Smooth muscle cell (in vitro differentiated cells): ENCODE results near the gene CCDC201. TPM values are rescaled to one million over a fixed set of nuclear protein-coding genes. Genes with fewer than 3 reads are reported as not detected.

Experiments used
- DNase-seq: peaks from one replicate; lab custom pipeline; 2025; ENCODE audit not compliant: unreplicated experiment; lab: John Stamatoyannopoulos, UW
- H2AFZ ChIP-seq: fragments of 200-600 bp; sonication (generic); 2 replicates; pipeline ENCODE4 v1.6.0; 2016; ENCODE audit warnings: antibody characterized with exemption, low read depth, mild to moderate bottlenecking
- H3F3A ChIP-seq: fragments of 200-600 bp; sonication (generic); 2 replicates; pipeline ENCODE4 v1.6.0; 2017; ENCODE audit warnings: antibody characterized with exemption, low read depth
- H3K27ac ChIP-seq: fragments of 200-600 bp; sonication (generic); 2 replicates; pipeline ENCODE4 v1.5.1; 2016; ENCODE audit warnings: low read depth, mild to moderate bottlenecking
- H3K27me3 ChIP-seq: fragments of 200-600 bp; sonication (generic); 2 replicates; pipeline ENCODE4 v1.6.1; 2016; ENCODE audit warnings: low read depth, mild to moderate bottlenecking
- H3K36me3 ChIP-seq: fragments of 200-600 bp; sonication (generic); 2 replicates; pipeline ENCODE4 v1.5.1; 2016; ENCODE audit warnings: low read depth
- H3K4me1 ChIP-seq: fragments of 200-600 bp; sonication (generic); 2 replicates; pipeline ENCODE4 v1.5.1; 2016; ENCODE audit warnings: low read depth
- H3K4me2 ChIP-seq: fragments of 200-600 bp; sonication (generic); 2 replicates; pipeline ENCODE4 v1.6.0; 2016; ENCODE audit warnings: mild to moderate bottlenecking
- H3K4me3 ChIP-seq: fragments of 200-600 bp; sonication (generic); 2 replicates; pipeline ENCODE4 v1.5.1; 2016; ENCODE audit warnings: mild to moderate bottlenecking
- H3K79me2 ChIP-seq: fragments of 200-600 bp; sonication (generic); 2 replicates; pipeline ENCODE4 v1.6.0; 2016; ENCODE audit warnings: low read depth, mild to moderate bottlenecking
- H3K9ac ChIP-seq: fragments of 200-600 bp; sonication (generic); 2 replicates; pipeline ENCODE4 v1.6.0; 2016; ENCODE audit warnings: low read depth
- H3K9me3 ChIP-seq: fragments of 200-600 bp; sonication (generic); replicated peaks from 2 replicates; pipeline ENCODE4 v1.5.1; 2016; ENCODE audit warnings: low read depth
- H4K20me1 ChIP-seq: fragments of 200-600 bp; sonication (generic); 2 replicates; pipeline ENCODE4 v1.6.0; 2016; ENCODE audit warnings: low read depth
- WGBS: methylation state at CpG from one replicate; pipeline ENCODE4 v1.1.7; 2016; ENCODE audit warnings: low lambda C conversion rate; 5-methylcytosine and 5-hydroxymethylcytosine counted together
- polyA plus RNA-seq: library from polyadenylated mRNA; unstranded; fragments of >200 nt; fragmentation: Nextera tagmentation; extraction: Ambion mirVana; gene quantifications from 2 replicates; pipeline ENCODE4 v1.2.1, GENCODE V29; 2016
- total RNA-seq: library from RNA; depleted of rRNA; stranded (reverse); fragments of >200 nt; gene quantifications from 2 replicates; pipeline ENCODE4 v1.2.3, GENCODE V29; 2014
- TF ChIP-seq, protein P1 (sequence below): fragments of 200-600 bp; sonication (generic); IDR thresholded peaks from 2 replicates; pipeline ENCODE4 v1.5.1; 2017; ENCODE audit warnings: borderline replicate concordance, mild to moderate bottlenecking, antibody characterized with exemption; ENCODE audit not compliant: insufficient read depth, poor library complexity, severe bottlenecking

CCDC201 gene
- total and polyA plus RNA-seq, 2 experiments from 2014 or later = not detected

DNA sequence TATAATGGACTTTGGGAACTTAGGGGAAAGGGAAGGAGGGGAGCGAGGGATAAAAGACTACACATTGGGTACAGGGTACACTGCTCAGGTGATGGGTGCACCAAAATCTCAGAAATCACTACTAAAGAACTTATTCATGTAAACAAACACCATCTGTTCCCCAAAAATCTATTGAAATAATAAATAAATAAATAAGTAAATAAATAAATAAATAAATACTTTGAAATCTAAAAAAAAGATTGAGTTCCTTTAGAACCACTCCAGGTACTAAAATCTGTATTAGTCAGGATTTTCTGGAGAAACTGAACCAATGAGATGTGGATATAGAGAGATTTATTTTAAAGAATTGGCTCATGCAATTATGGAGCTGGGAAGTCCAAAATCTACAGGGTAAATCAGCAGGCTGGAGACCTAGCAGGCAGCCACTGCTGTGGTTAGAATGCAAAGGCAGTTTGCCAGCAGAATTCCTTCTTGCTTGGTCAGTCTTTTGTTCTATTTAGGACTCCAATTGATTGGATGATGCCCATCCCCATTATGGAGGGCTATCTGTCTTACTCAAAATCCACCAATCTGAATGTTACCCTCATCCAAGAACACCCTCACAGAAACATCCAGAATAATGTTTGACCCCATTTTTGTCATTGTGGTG lies 24.3 kb upstream of the CCDC201 start:
- Histone ChIP-seq H3K9ac (no peak overlapping the region), H3K79me2 (no peaks in the 10 kb centered on the region), H3K36me3 (no peaks in the 10 kb centered on the region), H3K27ac (no peak overlapping the region), H3K9me3 (no peaks in the 10 kb centered on the region), H3K27me3 (no peaks in the 10 kb centered on the region), H3K4me1 (no peaks in the 10 kb centered on the region), H2AFZ (no peak overlapping the region), H3K4me3 (no peak overlapping the region), H4K20me1 (no peaks in the 10 kb centered on the region), H3K4me2 (no peak overlapping the region), H3F3A (no peaks in the 10 kb centered on the region)
- TF ChIP-seq, protein P1, sequence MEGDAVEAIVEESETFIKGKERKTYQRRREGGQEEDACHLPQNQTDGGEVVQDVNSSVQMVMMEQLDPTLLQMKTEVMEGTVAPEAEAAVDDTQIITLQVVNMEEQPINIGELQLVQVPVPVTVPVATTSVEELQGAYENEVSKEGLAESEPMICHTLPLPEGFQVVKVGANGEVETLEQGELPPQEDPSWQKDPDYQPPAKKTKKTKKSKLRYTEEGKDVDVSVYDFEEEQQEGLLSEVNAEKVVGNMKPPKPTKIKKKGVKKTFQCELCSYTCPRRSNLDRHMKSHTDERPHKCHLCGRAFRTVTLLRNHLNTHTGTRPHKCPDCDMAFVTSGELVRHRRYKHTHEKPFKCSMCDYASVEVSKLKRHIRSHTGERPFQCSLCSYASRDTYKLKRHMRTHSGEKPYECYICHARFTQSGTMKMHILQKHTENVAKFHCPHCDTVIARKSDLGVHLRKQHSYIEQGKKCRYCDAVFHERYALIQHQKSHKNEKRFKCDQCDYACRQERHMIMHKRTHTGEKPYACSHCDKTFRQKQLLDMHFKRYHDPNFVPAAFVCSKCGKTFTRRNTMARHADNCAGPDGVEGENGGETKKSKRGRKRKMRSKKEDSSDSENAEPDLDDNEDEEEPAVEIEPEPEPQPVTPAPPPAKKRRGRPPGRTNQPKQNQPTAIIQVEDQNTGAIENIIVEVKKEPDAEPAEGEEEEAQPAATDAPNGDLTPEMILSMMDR = no peak
- no peak for DNase-seq
- WGBS = 100% methylated on average over 1 of the region's 1 CpG

DNA sequence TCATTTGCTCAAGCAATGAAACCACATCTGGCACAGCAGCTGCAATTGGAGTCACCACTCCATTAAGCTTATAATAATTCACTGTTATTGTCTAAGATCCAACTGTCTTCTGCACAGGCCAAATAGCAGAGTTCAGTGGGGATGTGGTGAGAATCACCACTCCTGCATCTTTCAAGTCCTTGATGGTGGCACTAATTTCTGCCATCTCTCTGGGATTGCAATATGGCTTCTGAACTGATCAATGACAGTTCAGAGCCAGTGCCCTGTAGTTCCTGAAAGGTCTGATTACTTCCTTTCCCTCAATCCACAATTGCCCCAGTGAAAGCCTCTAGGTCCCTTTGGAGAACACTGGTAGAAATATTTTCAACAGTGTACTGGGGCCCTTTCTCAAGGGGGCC lies 21.8 kb upstream of the CCDC201 start:
- no peak for DNase-seq
- H3K27me3 ChIP-seq = no peaks in the 10 kb centered on the region
- H3K4me3 ChIP-seq = no peak overlapping the region
- H3K36me3 ChIP-seq = no peaks in the 10 kb centered on the region
- no peaks in the 10 kb centered on the region for H4K20me1 ChIP-seq
- TF ChIP-seq, protein P1 = no peak
- no peak overlapping the region for H3K4me2 ChIP-seq
- H3K79me2 ChIP-seq = no peaks in the 10 kb centered on the region
- H3K9me3 ChIP-seq = no peaks in the 10 kb centered on the region
- no peak overlapping the region for H3K9ac ChIP-seq
- H3K27ac ChIP-seq = no peak overlapping the region
- H3F3A ChIP-seq = no peaks in the 10 kb centered on the region
- no peak overlapping the region for H2AFZ ChIP-seq
- no peaks in the 10 kb centered on the region for H3K4me1 ChIP-seq

DNA sequence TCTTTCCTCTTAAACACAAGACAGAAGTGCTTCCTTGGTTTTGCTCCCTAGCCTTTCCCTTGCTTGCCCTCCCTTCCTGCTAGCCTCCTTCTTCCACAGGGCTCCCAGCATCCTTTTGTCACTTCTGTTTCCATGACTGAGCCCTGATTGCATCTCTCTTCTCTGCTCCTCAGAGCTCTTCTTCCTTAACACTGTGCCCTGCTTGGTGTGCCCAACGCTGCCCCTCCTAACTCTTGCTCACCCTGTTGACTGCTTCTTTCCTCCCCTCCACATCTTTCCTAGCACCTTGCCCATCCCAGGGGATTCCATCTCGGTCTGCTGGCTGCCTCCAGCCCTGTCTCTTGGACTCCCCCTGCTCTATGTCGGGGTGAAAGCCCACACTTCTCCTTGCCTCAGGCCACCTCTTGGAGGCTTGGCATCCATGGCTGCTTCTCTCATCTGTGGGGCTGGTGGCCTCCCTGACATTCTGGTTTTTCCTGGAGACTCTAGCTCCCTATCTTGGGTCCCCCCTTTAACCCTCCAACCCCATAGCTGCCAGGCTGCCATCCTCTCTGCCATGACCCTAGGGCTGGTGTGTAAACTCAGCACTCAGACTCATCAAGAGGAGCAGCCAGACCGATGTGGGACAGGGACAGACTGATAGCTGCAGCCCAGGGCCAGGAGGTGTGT lies 21.2 kb upstream of the CCDC201 start:
- TF ChIP-seq, protein P1 = no peak
- Histone ChIP-seq H3K79me2 (no peaks in the 10 kb centered on the region), H3K4me3 (no peak overlapping the region), H3K27me3 (peaks cover 1% of the 10 kb centered on the region), H3F3A (no peaks in the 10 kb centered on the region), H3K36me3 (no peaks in the 10 kb centered on the region), H2AFZ (no peak overlapping the region), H4K20me1 (no peaks in the 10 kb centered on the region), H3K27ac (no peak overlapping the region), H3K4me1 (no peaks in the 10 kb centered on the region), H3K9me3 (no peaks in the 10 kb centered on the region), H3K4me2 (no peak overlapping the region), H3K9ac (no peak overlapping the region)
- 90% methylated on average over 4 of the region's 4 CpGs for WGBS
- no peak for DNase-seq

DNA sequence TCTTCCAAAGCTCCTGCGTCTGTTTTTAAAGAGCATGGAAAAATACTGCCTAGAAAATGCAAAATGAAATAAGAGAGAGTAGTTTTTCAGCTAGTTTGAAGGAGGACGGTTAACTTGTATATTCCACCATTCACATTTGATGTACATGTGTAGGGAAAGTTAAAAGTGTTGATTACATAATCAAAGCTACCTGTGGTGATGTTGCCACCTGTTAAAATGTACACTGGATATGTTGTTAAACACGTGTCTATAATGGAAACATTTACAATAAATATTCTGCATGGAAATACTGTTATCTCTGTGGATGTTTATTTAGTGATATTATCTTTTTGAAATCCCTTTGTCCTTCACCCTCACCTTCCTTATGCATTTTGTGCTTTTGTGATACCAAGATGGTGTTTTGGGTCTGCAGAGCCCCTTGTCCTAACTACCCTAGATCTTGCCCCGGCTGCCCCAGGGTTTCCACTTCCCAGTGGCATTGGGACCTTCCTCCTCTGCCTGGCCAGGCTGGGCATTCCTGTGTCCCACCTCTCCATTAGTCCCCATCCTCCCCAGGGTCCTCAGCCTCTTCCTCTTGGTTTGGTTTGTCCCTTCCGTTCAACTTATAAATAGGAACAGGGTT lies 20.6 kb upstream of the CCDC201 start:
- no peaks in the 10 kb centered on the region for H3K36me3 ChIP-seq
- no peak overlapping the region for H3K4me2 ChIP-seq
- no peak for DNase-seq
- H3F3A ChIP-seq = no peaks in the 10 kb centered on the region
- no peaks in the 10 kb centered on the region for H4K20me1 ChIP-seq
- H3K9me3 ChIP-seq = no peaks in the 10 kb centered on the region
- TF ChIP-seq, protein P1 = no peak
- H3K4me3 ChIP-seq = no peak overlapping the region
- H3K27ac ChIP-seq = no peak overlapping the region
- peaks cover 8% of the 10 kb centered on the region for H3K27me3 ChIP-seq
- no peaks in the 10 kb centered on the region for H3K79me2 ChIP-seq
- H3K9ac ChIP-seq = no peak overlapping the region
- no peaks in the 10 kb centered on the region for H3K4me1 ChIP-seq
- 89% methylated on average over 5 of the region's 5 CpGs for WGBS
- H2AFZ ChIP-seq = no peak overlapping the region
